GM19025 (cell line): ENCODE results near the gene TAAR8.
A peak's percentile ranks its signal among the peaks of the same experiment; 100 is the strongest.
"Not testable (repeated sequence)": the region's sequence is repeated elsewhere in the genome, so short reads cannot be mapped to it uniquely, and the experiment has no call there.

Source experiments
- ATAC-seq: cut with Tn5 transposase; IDR thresholded peaks from one replicate; pipeline ENCODE4 v1.9.1; 2021; ENCODE audit warnings: mild to moderate bottlenecking, low read depth, moderate library complexity; ENCODE audit not compliant: unreplicated experiment

TAAR8 gene

GRCh38 chr6:132552372-132552771 is at the start of gene TAAR8:
Gene TAAR8, plus strand, starts transcription at chr6:132552672. Its CDS starts 21 bp downstream, at chr6:132552693.
- no peak for ATAC-seq

DNA sequence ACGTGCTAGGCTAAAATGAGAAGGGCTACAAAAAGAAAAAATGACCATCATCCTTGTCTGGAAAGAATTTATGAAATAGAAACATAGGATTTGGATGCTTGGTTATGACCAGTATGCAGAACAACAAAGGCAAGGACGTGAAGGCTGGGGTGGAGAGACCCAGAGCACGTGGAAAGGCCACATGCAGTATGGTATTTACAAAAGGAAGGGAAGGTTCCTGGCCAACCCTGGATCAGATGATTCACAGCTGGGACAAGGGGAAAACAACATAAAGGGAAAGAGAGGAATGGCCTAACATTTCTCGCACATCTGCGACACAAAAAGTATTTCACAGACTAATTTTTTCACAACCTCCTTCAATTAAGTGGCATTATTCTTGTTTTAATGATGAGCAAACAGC is 47.7 kb upstream of the TAAR8 start:
- ATAC-seq: no peak

GRCh38 chr6:132505158-132505557 is 47.3 kb upstream of the TAAR8 start:
- no peak for ATAC-seq

GRCh38 chr6:132506461-132506860 is 46.0 kb upstream of the TAAR8 start:
- no peak for ATAC-seq

GRCh38 chr6:132506869-132507808 is 45.3 kb upstream of the TAAR8 start:
- no peak for ATAC-seq

DNA sequence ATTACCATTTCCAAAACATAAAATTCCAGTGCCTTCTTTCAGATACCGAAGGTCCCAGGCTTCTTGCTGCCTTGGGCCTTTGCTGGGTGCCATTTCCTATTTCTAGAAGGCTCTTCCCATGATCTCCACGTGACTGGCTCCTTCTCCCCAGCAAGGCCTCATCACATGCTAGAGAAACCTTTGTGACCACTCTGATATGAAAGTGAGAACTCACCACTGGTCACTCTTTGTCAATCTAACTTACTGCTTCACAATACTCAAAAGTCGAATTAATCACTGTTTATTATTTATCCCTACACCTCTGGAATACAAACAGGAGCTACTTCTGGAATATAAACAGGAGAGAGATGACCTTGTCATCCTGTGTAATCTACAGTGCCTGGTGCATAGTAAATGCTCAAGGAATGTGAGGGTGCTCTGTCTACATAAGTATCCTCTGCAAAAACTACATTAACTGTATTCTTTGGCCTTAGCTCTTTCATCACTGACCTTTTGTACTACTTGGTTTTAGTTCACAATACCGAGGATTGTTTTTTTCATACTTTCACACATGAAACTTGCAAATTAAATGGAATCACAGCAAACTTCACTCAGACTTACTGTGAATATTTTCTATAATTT is 41.2 kb upstream of the TAAR8 start:
- no peak for ATAC-seq

DNA sequence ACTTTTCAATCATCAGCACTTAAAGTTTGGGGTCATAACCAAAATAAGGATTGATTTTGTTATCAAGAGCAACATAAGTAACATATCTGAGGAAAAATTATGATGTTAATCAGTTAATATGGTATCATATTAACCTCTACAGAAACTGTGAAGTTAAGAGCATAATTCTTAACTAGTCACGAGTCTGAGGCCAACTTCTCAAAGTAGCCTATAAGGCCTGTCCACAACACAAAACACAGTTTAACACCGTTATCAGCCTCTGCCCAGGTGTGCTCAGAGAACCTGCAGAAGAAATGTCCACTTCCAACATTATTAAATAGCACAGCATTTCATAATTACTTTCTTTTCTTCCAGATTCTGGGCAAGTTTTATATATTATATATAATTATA is 40.6 kb upstream of the TAAR8 start:
- no peak for ATAC-seq

DNA sequence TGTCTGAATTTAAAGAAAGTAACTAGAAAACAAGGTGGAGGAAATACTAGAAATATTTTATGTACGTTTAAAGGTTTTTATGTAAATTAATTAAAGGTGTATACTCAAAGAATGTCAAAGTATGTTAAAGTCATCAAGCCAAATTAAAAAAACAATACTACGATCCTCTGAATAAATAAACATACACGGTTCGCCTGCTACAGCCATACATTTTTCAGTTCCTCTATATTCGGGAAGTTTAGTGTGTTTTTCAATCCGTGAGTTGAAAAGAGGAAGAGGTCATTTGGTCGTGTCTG is 40.2 kb upstream of the TAAR8 start:
- no peak for ATAC-seq

- peak; percentile 89 for ATAC-seq
These were observed 39.5 kb upstream of the TAAR8 start, which contains the start of gene STX7 for GRCh38 chr6:132512638-132513632. Gene STX7, minus strand, starts transcription at chr6:132513116. Its CDS starts 9,586 bp downstream, at chr6:132503530.

GRCh38 chr6:132513831-132514545 is 38.5 kb upstream of the TAAR8 start:
- no peak for ATAC-seq

GRCh38 chr6:132515386-132515785 is 37.1 kb upstream of the TAAR8 start:
- ATAC-seq: no peak

GRCh38 chr6:132520953-132521352 is 31.5 kb upstream of the TAAR8 start:
- no peak for ATAC-seq

DNA sequence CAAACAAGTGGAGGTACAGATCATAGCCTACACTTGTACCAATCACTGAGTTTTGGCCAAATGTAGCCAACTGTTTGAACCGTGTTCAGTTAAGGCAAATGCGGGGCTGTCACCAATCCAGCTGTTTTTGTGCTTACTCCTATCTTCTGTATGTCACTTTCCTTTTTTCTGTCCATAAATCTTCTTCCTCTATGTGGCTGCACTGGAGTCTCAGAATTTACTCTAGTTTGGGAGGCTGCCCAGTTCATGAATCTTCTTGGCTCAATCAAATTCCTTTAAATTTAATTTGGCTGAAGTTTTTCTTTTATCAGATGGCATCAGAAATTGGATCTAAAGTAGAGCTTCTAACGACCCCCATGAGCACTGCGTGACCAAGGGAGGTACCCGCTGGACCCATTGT is 27.8 kb upstream of the TAAR8 start:
- no peak for ATAC-seq

DNA sequence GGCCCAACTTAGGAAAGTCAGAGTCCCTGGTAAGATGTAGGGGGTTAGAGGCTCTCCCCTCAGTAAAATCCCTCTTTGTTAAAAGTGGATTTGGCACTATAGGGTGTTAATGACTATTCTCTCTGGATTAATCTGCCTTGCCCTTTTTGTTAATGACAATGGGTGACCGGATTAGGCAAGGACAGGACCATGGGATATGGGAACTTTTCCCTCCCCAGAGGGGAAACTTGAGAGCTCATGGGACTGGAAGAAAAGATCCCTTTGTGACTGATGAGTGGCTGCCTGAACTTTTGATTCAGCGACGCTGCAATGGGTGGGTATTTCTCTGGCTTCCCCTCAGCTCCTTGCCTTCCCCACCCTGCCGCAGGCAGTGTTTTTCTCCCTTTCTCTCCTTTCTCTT is 26.6 kb upstream of the TAAR8 start:
- ATAC-seq: no peak

- ATAC-seq: no peak
These were observed 26.0 kb upstream of the TAAR8 start for GRCh38 chr6:132526461-132526860.

- ATAC-seq: no peak
These were observed 24.7 kb upstream of the TAAR8 start for GRCh38 chr6:132527791-132528190.

GRCh38 chr6:132530293-132530974 is 22.0 kb upstream of the TAAR8 start:
- ATAC-seq: peak; percentile 80

DNA sequence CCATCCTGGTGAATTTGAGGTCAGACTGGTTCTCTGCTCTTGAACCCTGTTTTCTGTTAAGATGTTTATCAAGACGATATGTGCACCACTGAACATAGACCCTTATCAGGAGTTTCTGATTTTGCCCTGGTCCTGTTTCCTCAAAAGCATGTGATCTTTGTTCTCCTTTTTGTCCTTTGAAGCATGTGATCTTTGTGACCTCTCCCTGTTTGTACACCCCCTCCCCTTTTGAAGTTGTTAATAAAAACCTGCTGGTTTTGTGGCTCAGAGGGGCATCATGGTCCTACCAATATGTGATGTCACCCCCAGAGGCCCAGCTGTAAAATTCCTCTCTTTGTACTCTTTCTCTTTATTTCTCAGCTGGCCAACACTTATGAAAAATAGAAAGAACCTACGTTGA is 17.9 kb upstream of the TAAR8 start:
- ATAC-seq: not testable (repeated sequence)

DNA sequence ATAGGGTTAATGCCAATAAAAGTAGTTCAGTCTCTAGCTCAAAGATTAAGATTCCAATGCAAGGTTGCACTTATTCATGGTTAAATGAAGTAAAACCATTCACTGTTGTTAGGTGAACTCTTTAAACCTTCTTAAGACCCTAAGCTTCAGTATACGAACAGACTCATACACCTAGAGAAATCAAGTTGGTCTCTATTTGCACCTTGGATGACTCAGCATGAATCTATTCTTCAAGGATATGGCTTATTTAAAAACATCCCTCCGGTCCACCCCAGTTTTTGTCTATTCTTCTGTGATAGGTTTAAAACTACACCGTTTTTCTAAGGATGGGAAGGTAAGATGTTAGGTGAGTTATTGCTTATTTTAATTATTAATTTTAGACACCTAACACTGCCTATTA is 15.3 kb upstream of the TAAR8 start:
- no peak for ATAC-seq

DNA sequence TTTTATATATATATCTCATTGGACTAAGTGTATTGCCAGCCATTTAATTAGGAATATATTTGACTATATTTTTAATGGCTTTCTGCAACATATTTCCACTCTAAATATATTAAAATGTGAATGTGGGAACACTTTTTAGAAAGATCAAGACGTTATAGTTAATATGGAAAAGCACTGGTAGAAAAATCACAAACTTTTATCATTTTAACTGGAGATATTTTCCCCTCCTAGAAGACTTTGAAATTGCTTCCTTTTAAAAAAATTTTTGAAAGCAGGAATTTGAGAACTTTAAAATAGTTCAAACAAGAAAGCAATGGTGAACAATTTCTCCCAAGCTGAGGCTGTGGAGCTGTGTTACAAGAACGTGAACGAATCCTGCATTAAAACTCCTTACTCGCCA is 14.5 kb upstream of the TAAR8 start, which contains the start of gene TAAR9:
Gene TAAR9 (plus strand): TSS at position 301 of the 400 bp plus-strand sequence. CDS start 13 bp downstream, at position 314.
- no peak for ATAC-seq
